Keratinocyte (primary cell): ENCODE measurements around the gene SMYD3.
"Not testable (repeated sequence)": the region's sequence is repeated elsewhere in the genome, so short reads cannot be mapped to it uniquely, and the experiment has no call there.

Experiments used
- CTCF ChIP-seq, 3 experiments: IDR thresholded peaks in 1 of 3; conservative IDR thresholded peaks in 1 of 3; optimal IDR thresholded peaks in 1 of 3; 2 replicates in 2 of 3; 3 replicates in 1 of 3; pipeline versions ENCODE3 to v1.5.1; 2011; ENCODE audit warnings: low read length in 3 of 3, mild to moderate bottlenecking in 3 of 3, moderate library complexity in 2 of 3, control low read depth in 1 of 3, inconsistent platforms in 1 of 3; ENCODE audit not compliant: insufficient read depth in 2 of 3; ENCODE audit errors: extremely low read depth in 1 of 3
- EZH2 ChIP-seq: IDR thresholded peaks from one replicate; pipeline ENCODE4 v1.6.1; 2012; ENCODE audit warnings: inconsistent platforms, mild to moderate bottlenecking, low read length, moderate library complexity

- not testable (repeated sequence) for TF ChIP-seq CTCF (optimal IDR thresholded peaks at IDR 0.05 in 1 of 3, IDR thresholded peaks at IDR 0.05 in 1 of 3, conservative IDR thresholded peaks at IDR 0.05 in 1 of 3; ENCODE audit: extremely low read depth in 1 of 3, insufficient read depth in 2 of 3, low read length in 3 of 3); EZH2
Measured at GRCh38 chr1:245740336-245740735, 766.7 kb downstream of the SMYD3 start.
